ENCODE data around the gene ABHD8.

DNA sequence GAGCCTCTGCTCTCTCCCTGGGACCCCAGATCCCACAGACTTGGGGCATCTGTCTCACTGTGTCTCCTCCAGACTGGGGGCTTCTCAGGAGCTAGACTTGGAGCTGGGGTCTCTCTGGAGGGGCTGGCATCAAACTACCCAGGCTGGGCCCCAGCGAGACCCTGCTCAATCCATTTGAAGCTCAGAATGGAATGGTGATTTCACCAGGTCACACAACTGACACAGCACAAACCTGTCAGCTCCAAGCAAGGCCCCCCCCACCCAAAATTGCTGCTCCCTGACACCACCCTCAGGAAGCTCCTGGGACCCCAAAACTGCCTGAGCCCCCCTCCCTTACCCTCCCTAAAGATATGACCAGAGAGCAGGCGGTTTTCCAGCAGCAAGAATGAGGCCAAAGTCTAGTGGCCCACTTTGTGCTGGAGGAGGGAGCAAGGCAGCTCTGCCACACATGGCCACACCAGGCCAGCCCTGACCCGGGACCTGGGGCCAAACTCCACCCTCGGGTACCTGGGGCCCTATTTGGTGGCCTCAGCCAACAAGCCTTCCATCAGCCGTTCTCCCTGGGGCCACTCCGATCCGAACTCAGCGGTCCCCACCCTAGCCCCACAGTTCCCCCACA lies 59.9 kb downstream of the ABHD8 start:
- peak in 1 of 2 donors; percentile 33 for TF ChIP-seq POLR2A (IDR thresholded peaks at IDR 0.05)
- TF ChIP-seq, protein P1, sequence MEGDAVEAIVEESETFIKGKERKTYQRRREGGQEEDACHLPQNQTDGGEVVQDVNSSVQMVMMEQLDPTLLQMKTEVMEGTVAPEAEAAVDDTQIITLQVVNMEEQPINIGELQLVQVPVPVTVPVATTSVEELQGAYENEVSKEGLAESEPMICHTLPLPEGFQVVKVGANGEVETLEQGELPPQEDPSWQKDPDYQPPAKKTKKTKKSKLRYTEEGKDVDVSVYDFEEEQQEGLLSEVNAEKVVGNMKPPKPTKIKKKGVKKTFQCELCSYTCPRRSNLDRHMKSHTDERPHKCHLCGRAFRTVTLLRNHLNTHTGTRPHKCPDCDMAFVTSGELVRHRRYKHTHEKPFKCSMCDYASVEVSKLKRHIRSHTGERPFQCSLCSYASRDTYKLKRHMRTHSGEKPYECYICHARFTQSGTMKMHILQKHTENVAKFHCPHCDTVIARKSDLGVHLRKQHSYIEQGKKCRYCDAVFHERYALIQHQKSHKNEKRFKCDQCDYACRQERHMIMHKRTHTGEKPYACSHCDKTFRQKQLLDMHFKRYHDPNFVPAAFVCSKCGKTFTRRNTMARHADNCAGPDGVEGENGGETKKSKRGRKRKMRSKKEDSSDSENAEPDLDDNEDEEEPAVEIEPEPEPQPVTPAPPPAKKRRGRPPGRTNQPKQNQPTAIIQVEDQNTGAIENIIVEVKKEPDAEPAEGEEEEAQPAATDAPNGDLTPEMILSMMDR (IDR thresholded peaks at IDR 0.05), result no peak

Measured in Peyer's patch (tissue), 4 donors.